ENCODE data around the gene GPR142. TPM values are rescaled to one million over a fixed set of nuclear protein-coding genes. Genes with fewer than 3 reads are reported as not detected.
"Not testable (repeated sequence)": the region's sequence is repeated elsewhere in the genome, so short reads cannot be mapped to it uniquely, and the experiment has no call there.

GPR142 gene
- polyA plus RNA-seq, 1 of the 3 experiments (the other 2 are of a cell fraction): not detected

DNA sequence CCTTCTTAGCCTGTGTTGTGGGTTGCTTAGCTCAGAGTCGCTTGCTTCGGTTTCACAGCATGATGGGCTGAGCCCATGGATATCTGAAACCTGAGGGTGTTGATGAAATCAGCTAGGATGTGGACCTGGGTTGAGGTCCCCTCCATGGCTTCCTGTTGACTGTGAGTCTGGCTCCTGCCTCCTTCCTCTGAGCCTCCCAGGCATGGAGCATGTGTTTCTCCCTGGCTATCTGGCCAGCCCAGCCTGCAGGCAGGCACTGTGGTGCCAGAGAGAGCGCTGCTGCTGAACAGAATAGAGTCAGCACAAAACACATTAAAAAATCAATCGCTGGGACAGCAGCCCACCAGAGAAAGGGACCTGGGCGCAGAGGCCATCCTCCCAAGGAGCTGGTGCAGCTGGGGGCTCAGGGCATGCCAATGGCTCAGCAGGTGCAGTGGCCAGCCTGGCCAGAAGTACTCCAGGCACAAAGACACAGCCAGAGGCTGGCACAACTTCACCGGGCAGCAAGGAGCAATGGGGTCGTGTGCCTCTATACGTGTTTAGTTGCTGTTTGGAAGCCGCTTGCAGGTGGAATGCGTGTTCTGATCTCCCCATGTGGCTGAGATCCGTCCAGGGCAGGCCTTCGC is 36.3 kb downstream of the GPR142 start:
- no peaks in the 10 kb centered on the region for H3K9me2 ChIP-seq
- 40% methylated on average over 12 of the region's 12 CpGs for WGBS (ENCODE audit: low lambda C conversion rate)
- no peak overlapping the region for H3K4me3 ChIP-seq (ENCODE audit: low read depth in 2 of 2, low read length in 1 of 2)
- H3K79me2 ChIP-seq (ENCODE audit: insufficient read depth): no peaks in the 10 kb centered on the region
- DNase-seq: peak; percentile 65
- H3K4me2 ChIP-seq: no peak overlapping the region
- no peak overlapping the region for H3K27ac ChIP-seq (ENCODE audit: low read depth in 2 of 2, low read length in 1 of 2)
- H4K20me1 ChIP-seq (ENCODE audit: insufficient read depth): no peaks in the 10 kb centered on the region
- POLR2A ChIA-PET: interaction anchor here (0.6 kb wide), 1 partner anchor 97 kb away, joined by 4 read pairs; no protein-coding TSS in a partner anchor
- CTCF ChIA-PET: interaction anchor here (0.6 to 2.5 kb wide), 8 partner anchors 8 to 90 kb away, joined by 3 to 16 read pairs (median 4); no protein-coding TSS in a partner anchor
- H3K9me3 ChIP-seq: no peaks in the 10 kb centered on the region
- no peaks in the 10 kb centered on the region for H3K36me3 ChIP-seq (replicated peaks in 1 of 2; ENCODE audit: control insufficient read depth in 1 of 2, insufficient read depth in 2 of 2, low read length in 1 of 2)
- H2AFZ ChIP-seq (ENCODE audit: low read depth): no peak overlapping the region
- no peaks in the 10 kb centered on the region for H3K27me3 ChIP-seq (ENCODE audit: insufficient read depth)
- TF ChIP-seq TAF1 (IDR thresholded peaks at IDR 0.05; ENCODE audit: borderline replicate concordance, low read depth, low read length) (no peak), FOSL2 (IDR thresholded peaks at IDR 0.05; ENCODE audit: borderline replicate concordance, low read depth) (no peak), GATA2 (CRISPR knock-in tag; IDR thresholded peaks at IDR 0.05) (no peak), JUND (IDR thresholded peaks at IDR 0.05) (no peak)
- no peaks in the 10 kb centered on the region for H3F3A ChIP-seq (replicated peaks; ENCODE audit: insufficient read depth)
- H3K4me1 ChIP-seq (ENCODE audit: control insufficient read depth in 1 of 2, insufficient read depth in 2 of 2, low read depth in 1 of 2, low read length in 1 of 2): peaks cover 0 to 6% of the 10 kb centered on the region in 2 experiments; a peak in 1 of 4 replicates
- H3K9ac ChIP-seq: no peak overlapping the region

DNA sequence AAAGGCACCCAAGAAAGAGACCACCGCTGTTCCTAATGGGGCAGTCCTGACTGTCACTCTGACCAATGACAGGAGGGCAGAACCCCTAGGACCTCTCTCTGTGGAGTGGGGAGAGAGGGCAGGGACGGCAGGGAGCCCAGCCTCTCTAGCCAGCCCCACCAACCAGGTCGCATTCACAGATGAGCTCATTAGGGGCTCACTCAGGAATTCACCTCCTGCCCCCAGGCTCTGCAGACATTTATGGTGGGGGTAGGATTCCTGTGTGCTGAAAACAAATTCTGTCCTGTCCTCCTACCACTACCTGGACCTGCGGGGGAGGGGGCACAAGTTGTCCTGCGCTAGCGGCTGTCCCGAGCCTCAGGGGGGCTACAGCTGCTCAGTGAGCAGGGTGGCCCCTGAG is 36.9 kb downstream of the GPR142 start:
- Histone ChIP-seq H3K27ac (ENCODE audit: low read depth in 2 of 2, low read length in 1 of 2) (no peak overlapping the region), H3F3A (replicated peaks; ENCODE audit: insufficient read depth) (no peaks in the 10 kb centered on the region), H4K20me1 (ENCODE audit: insufficient read depth) (no peaks in the 10 kb centered on the region), H3K79me2 (ENCODE audit: insufficient read depth) (no peaks in the 10 kb centered on the region), H3K4me3 (ENCODE audit: low read depth in 2 of 2, low read length in 1 of 2) (no peak overlapping the region), H3K9ac (no peak overlapping the region), H3K4me1 (ENCODE audit: control insufficient read depth in 1 of 2, insufficient read depth in 2 of 2, low read depth in 1 of 2, low read length in 1 of 2) (peaks cover 0 to 6% of the 10 kb centered on the region in 2 experiments; a peak in 1 of 4 replicates), H3K36me3 (replicated peaks in 1 of 2; ENCODE audit: control insufficient read depth in 1 of 2, insufficient read depth in 2 of 2, low read length in 1 of 2) (no peaks in the 10 kb centered on the region), H3K9me2 (no peaks in the 10 kb centered on the region), H3K9me3 (no peaks in the 10 kb centered on the region), H2AFZ (ENCODE audit: low read depth) (no peak overlapping the region), H3K27me3 (ENCODE audit: insufficient read depth) (no peaks in the 10 kb centered on the region), H3K4me2 (no peak overlapping the region)
- no peak for DNase-seq
- ChIA-PET POLR2A (interaction anchor here (0.6 kb wide), 1 partner anchor 97 kb away, joined by 4 read pairs; no protein-coding TSS in a partner anchor), CTCF (interaction anchor here (0.6 to 1.5 kb wide), 5 partner anchors 25 to 90 kb away, joined by 3 to 7 read pairs (median 4); no protein-coding TSS in a partner anchor)
- 70% methylated on average over 6 of the region's 7 CpGs for WGBS (ENCODE audit: low lambda C conversion rate)
- TF ChIP-seq TEAD4 (IDR thresholded peaks at IDR 0.05; ENCODE audit: borderline replicate concordance, insufficient read depth): no peak
- no peak for TF ChIP-seq TCF12 (IDR thresholded peaks at IDR 0.05)
- TF ChIP-seq, protein P1, sequence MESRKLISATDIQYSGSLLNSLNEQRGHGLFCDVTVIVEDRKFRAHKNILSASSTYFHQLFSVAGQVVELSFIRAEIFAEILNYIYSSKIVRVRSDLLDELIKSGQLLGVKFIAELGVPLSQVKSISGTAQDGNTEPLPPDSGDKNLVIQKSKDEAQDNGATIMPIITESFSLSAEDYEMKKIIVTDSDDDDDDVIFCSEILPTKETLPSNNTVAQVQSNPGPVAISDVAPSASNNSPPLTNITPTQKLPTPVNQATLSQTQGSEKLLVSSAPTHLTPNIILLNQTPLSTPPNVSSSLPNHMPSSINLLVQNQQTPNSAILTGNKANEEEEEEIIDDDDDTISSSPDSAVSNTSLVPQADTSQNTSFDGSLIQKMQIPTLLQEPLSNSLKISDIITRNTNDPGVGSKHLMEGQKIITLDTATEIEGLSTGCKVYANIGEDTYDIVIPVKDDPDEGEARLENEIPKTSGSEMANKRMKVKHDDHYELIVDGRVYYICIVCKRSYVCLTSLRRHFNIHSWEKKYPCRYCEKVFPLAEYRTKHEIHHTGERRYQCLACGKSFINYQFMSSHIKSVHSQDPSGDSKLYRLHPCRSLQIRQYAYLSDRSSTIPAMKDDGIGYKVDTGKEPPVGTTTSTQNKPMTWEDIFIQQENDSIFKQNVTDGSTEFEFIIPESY (IDR thresholded peaks at IDR 0.05; ENCODE audit: borderline replicate concordance, low read depth): no peak

DNA sequence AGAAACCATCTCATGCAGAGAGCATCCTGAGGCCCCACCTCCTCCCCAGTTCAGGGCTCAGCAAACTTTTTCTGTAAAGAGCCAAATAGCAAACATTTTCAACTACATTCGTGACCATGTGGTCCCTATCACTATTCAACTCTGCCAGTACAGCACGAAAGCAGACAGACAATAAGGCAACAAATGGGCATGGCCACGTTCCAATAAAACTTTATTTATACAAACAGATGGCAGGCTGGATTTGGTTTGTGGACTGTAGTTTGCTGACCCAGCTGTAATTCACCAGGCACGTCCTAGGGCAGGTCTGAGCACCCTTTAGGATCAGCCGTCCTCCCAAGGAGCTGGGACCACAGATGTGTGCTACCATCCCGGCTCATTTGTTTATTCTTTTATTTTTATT is 37.5 kb downstream of the GPR142 start:
- no peak for DNase-seq
- H3K27me3 ChIP-seq (ENCODE audit: insufficient read depth): no peaks in the 10 kb centered on the region
- no peak overlapping the region for H3K27ac ChIP-seq (ENCODE audit: low read depth in 2 of 2, low read length in 1 of 2)
- no peaks in the 10 kb centered on the region for H3F3A ChIP-seq (replicated peaks; ENCODE audit: insufficient read depth)
- H4K20me1 ChIP-seq (ENCODE audit: insufficient read depth): no peaks in the 10 kb centered on the region
- H3K9me2 ChIP-seq: no peaks in the 10 kb centered on the region
- no peaks in the 10 kb centered on the region for H3K9me3 ChIP-seq
- WGBS (ENCODE audit: low lambda C conversion rate): 43% methylated on average over 6 of the region's 6 CpGs
- no peak overlapping the region for H3K4me3 ChIP-seq (ENCODE audit: low read depth in 2 of 2, low read length in 1 of 2)
- H3K4me1 ChIP-seq (ENCODE audit: control insufficient read depth in 1 of 2, insufficient read depth in 2 of 2, low read depth in 1 of 2, low read length in 1 of 2): peaks cover 0 to 6% of the 10 kb centered on the region in 2 experiments; a peak in 1 of 4 replicates
- no peaks in the 10 kb centered on the region for H3K36me3 ChIP-seq (replicated peaks in 1 of 2; ENCODE audit: control insufficient read depth in 1 of 2, insufficient read depth in 2 of 2, low read length in 1 of 2)
- no peak overlapping the region for H3K4me2 ChIP-seq
- no peak for TF ChIP-seq TAF1 (IDR thresholded peaks at IDR 0.05; ENCODE audit: borderline replicate concordance, low read depth, low read length)
- no peak for TF ChIP-seq MEF2A (IDR thresholded peaks at IDR 0.05; ENCODE audit: borderline replicate concordance, low read depth)
- TF ChIP-seq, protein P2, sequence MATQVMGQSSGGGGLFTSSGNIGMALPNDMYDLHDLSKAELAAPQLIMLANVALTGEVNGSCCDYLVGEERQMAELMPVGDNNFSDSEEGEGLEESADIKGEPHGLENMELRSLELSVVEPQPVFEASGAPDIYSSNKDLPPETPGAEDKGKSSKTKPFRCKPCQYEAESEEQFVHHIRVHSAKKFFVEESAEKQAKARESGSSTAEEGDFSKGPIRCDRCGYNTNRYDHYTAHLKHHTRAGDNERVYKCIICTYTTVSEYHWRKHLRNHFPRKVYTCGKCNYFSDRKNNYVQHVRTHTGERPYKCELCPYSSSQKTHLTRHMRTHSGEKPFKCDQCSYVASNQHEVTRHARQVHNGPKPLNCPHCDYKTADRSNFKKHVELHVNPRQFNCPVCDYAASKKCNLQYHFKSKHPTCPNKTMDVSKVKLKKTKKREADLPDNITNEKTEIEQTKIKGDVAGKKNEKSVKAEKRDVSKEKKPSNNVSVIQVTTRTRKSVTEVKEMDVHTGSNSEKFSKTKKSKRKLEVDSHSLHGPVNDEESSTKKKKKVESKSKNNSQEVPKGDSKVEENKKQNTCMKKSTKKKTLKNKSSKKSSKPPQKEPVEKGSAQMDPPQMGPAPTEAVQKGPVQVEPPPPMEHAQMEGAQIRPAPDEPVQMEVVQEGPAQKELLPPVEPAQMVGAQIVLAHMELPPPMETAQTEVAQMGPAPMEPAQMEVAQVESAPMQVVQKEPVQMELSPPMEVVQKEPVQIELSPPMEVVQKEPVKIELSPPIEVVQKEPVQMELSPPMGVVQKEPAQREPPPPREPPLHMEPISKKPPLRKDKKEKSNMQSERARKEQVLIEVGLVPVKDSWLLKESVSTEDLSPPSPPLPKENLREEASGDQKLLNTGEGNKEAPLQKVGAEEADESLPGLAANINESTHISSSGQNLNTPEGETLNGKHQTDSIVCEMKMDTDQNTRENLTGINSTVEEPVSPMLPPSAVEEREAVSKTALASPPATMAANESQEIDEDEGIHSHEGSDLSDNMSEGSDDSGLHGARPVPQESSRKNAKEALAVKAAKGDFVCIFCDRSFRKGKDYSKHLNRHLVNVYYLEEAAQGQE (IDR thresholded peaks at IDR 0.05; ENCODE audit: low read depth, low read length): no peak
- no peak for TF ChIP-seq TEAD4 (IDR thresholded peaks at IDR 0.05; ENCODE audit: borderline replicate concordance, insufficient read depth)
- no peak overlapping the region for H2AFZ ChIP-seq (ENCODE audit: low read depth)
- no peak overlapping the region for H3K9ac ChIP-seq
- ChIA-PET POLR2A (no interaction called here), CTCF (interaction anchor here (0.8 to 2.3 kb wide), 7 partner anchors 24 to 53 kb away, joined by 3 to 6 read pairs (median 4); no protein-coding TSS in a partner anchor)
- no peaks in the 10 kb centered on the region for H3K79me2 ChIP-seq (ENCODE audit: insufficient read depth)

DNA sequence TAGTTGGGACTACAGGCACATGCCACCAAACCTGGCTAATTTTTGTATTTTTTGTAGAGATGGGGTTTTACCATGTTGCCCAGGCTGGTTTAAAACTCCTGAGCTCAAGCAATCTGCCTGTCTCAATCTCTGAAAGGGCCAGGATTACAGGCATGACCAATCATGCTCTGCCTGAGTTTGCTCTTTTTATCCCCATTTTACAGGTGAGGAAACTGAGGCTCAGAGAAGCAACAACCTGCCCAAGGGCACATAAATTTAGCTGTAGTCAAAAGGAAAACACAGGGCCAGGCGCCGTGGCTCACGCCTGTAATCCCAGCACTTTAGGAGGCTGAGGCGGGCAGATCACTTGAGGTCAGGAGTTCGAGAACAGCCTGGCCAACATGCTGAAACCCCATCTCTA is 38.0 kb downstream of the GPR142 start:
- H3K27ac ChIP-seq (ENCODE audit: low read depth in 2 of 2, low read length in 1 of 2); H3K4me3 ChIP-seq (ENCODE audit: low read depth in 2 of 2, low read length in 1 of 2); H3K79me2 ChIP-seq (ENCODE audit: insufficient read depth); POLR2A ChIA-PET; H3K4me2 ChIP-seq; H3K9me2 ChIP-seq; H3F3A ChIP-seq (replicated peaks; ENCODE audit: insufficient read depth); H3K27me3 ChIP-seq (ENCODE audit: insufficient read depth); H3K4me1 ChIP-seq (ENCODE audit: control insufficient read depth in 1 of 2, insufficient read depth in 2 of 2, low read depth in 1 of 2, low read length in 1 of 2); H2AFZ ChIP-seq (ENCODE audit: low read depth); H3K36me3 ChIP-seq (replicated peaks in 1 of 2; ENCODE audit: control insufficient read depth in 1 of 2, insufficient read depth in 2 of 2, low read length in 1 of 2); DNase-seq; H3K9me3 ChIP-seq; H4K20me1 ChIP-seq (ENCODE audit: insufficient read depth); H3K9ac ChIP-seq: not testable (repeated sequence)
- 61% methylated on average over 5 of the region's 5 CpGs for WGBS (ENCODE audit: low lambda C conversion rate)
- CTCF ChIA-PET: interaction anchor here (0.8 to 2.3 kb wide), 4 partner anchors 25 to 52 kb away, joined by 3 to 6 read pairs (median 4); no protein-coding TSS in a partner anchor

All from SK-N-SH (cell line).